ENCODE results near the gene ANKRD18B.
"Not testable (repeated sequence)": the region's sequence is repeated elsewhere in the genome, so short reads cannot be mapped to it uniquely, and the experiment has no call there.

Gene ANKRD18B

DNA sequence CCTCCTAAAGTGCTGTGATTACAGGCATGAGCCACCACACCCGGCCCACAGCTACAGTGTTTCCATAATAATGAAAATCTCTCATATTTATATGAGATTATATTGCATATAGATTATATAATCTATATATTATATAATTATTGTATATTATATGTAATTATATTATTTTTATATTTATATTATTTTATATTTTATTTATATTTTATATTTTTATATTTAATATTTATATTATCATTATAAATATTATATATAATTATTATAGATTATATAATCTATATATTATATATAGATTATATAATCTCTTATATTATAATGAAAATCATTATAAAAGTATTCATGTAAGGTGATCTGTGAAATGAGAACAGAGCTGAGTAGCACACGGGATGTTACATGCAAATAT, 11.5 kb downstream of the ANKRD18B start:
- no peak for DNase-seq (ENCODE audit: low spot score)

DNA sequence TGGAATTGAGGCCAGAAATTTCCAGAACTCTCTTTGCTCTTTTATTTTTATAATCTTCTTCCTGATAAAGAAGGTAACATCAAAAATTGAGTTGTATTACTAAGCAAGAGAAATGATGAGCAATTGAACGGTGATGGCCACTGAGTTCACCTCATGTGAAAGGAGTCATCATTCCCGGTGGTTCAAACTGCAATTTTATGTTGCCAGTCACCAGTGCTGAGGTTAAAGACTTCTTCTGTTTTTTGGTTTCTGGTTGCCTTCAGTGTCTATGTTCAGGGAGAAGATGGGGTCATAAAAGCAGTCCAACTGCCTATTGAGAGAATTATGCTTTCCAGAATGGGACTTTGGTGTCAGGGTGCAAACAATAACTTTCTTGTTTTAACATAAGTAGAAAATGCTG, 19.4 kb downstream of the ANKRD18B start:
- not testable (repeated sequence) for DNase-seq (ENCODE audit: low spot score)

DNA sequence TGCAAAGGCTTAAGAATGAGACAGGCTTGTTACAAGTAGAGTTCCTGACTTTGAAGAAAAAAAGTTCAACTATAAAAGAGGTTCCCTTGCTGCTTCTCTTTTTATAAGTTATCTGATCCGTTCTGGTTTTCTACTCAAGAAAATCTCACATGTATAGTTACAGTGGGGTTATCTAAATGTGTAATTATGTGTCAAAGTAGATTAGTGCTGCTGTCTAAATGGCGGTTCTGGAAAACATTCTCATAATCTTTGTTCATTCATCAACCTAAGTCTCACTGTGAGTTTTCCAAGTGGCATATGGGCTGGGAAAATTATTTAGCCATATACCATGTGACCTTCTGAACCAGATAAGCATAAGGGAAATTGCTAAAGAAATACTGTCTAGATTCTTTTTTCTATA, 21.7 kb downstream of the ANKRD18B start:
- DNase-seq (ENCODE audit: low spot score), result not testable (repeated sequence)

DNA sequence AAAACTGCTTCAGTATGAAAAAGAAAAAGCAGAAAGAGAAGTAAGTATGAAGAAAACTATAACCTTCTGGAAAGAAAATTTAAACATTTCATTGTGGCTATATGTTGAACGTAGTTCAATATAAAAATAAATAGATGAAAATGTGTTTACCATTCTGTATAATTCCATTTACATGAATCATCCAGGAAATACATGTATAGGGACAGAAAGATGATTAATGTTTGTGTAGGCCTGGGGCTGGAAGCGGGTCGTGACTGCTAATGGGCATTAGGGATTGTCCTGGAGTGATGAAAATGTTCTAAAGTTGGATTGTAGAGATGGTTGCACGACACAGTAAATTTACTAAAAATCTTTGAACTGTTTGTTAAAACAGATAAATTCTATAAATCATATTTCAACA, 24.8 kb downstream of the ANKRD18B start:
- DNase-seq (ENCODE audit: low spot score), result not testable (repeated sequence)

DNA sequence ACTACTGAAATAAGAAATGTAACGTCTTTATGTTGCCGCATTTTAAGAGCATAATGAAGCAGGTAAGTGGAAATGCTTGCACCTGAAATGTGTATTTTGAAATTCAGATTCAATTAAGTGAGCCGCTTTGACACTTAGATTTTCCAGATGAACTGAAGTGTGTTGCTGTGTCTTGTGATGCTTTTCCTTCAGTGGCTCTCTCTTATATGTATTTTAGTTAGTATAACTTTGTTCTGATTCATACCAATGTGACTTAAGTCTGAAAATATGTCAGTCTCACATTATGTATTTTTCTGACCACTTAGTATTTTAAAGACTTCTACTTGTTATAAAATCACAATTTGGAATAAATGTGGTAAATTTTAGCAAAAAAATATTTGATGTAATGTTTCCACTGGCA, 25.4 kb downstream of the ANKRD18B start:
- DNase-seq (ENCODE audit: low spot score), result not testable (repeated sequence)

DNA sequence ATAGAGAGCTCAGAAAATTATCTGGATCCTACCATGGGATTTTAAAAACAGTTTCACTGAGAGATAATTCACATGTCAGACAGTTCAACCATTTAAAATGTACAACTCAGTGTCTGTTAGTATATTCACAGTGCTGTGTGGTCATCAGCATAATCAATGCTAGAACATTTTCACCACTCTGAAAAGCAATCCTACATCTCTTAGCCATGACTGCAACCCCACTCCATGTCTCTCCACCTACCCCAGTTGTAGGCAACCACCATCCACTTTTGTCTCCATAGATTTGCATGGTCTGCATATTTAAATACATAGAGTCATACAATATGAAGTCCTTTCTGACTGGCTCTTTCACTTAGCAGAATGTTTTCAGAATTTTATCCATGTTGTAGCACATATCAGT, 27.1 kb downstream of the ANKRD18B start:
- not testable (repeated sequence) for DNase-seq (ENCODE audit: low spot score)

DNA sequence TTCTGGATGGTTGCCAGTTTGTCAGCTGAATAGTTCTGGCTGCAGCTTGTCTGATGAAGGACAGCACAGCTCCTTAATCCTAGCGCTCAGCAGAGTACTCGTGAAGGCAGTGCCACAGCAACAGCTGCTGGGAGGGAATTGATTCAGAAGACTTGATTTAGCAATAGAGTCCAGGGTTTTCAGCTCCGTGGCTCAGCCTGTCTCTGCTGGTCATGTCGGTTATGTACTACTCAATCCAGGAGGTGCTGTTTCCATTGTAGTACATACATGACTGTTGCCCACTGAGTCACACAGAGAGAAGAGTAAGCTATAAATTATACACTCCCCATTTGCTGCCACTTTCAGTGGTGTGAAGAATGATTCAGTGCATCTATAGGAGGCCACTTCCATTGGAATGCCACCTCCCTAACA, 28.3 kb downstream of the ANKRD18B start:
- not testable (repeated sequence) for DNase-seq (ENCODE audit: low spot score)

DNA sequence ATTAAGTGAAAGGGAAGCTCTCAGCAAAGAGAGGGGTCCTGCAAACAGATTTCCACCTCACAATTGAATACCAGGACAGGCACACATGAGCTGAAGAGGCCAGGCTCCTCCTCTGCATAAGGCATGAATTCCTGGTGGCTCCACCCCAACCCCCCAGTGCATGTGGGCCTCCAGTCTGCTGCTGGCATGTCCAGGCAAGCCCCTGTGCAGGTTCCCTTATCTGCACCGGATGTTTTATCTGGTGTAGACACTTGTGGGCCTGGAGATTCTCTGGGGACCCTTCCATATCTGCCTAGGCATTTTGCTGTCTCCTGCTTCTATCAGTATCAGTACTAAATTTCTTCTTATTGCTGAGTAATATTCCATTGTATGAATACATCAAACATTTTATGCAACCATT, 36.2 kb downstream of the ANKRD18B start:
- not testable (repeated sequence) for DNase-seq (ENCODE audit: low spot score)

DNA sequence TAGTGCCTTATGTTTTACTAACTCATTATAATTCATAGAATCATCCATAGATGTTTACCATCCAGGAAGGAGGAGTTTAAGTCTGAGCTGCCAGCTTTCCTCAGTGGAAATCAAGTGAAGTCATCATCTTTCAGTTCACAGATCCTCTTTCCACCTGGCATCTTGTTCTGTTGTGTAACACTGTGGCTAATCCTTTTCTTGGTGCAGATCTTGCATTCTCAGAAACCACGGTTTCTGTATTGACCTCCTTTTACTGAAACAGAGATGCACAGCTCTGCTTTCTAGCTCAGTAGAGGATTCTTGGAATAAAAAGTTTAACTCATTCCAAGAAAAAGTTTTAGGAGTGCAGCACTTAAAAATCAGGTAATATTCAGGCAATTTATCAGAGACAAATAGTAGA, 38.1 kb downstream of the ANKRD18B start:
- DNase-seq (ENCODE audit: low spot score), result not testable (repeated sequence)

DNA sequence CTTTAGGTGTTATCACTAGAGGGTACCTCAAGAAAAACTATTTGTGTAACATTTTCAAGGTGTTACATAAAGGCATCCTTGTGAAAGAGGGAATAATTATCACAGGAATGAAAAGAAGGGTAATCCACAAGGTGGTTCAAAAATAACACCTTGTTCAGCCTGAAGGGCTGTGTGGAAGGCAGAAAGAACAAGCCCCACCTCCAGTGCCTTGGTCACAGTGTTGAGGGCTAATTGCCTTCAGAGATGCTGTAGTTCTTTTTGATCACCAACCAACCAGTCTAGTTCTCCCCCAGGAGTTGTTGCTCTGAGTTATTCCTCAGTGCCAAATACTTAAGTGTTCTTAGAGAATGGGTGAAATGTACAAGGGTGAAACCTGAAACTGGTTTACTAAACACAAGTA, 43.7 kb downstream of the ANKRD18B start:
- not testable (repeated sequence) for DNase-seq (ENCODE audit: low spot score)

DNA sequence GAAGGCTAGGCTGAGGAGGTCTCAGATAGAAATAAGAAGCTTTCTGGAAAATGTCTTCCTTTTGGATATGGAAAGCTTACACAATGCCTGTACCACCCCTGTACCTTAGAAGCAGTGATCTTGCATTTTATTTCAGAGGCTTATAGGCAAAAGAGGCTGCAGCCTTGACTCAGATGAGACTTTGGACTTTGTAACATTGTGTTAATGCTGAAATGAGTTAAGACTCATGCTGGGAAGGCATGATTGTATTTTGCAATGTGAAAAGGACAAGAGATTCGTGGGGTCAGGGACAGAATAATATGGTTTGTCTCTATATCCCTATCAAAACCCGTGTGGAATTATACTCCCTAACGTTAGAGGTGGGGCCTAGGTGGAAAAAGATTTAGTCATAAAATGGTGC, 53.7 kb downstream of the ANKRD18B start:
- not testable (repeated sequence) for DNase-seq (ENCODE audit: low spot score)

DNA sequence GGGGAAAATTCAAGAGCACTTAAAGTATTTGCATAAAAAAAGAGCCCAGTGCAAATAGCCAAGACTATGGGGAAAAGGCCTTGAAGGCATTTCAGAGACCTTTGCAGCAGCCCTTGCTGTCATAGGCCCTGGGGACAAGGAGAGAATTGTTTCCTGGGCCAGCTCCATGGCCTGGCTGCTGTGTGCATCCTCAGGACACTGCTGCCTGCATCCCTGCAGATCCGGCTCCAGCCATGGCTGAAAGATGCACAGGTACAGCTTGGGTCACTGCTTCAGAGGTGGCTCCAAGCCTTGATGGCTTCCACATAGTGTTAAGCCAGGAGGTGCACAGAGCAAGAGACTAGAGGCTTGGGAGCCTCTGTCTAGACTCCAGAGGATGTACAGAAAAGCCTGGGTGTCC, 55.9 kb downstream of the ANKRD18B start:
- DNase-seq (ENCODE audit: low spot score), result not testable (repeated sequence)

DNA sequence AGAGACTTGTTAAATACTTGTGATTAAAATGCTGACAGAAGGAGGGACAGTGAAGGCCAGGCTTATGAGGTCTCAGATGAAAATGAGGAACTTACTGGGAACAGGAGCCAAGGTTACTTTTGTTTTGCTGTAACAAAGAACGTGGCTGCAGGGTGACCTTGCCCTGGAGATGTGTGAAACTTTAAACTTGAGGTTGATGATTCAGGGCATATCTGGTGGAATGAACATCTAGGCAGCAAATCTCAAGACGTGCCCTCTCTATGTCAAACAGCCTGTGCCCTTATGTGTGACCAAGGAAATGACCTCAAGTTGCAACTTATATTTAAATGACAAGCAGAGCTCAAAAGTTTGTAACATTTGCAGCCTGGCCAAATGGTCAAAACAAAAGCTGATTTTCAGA, 58.6 kb downstream of the ANKRD18B start:
- not testable (repeated sequence) for DNase-seq (ENCODE audit: low spot score)

DNA sequence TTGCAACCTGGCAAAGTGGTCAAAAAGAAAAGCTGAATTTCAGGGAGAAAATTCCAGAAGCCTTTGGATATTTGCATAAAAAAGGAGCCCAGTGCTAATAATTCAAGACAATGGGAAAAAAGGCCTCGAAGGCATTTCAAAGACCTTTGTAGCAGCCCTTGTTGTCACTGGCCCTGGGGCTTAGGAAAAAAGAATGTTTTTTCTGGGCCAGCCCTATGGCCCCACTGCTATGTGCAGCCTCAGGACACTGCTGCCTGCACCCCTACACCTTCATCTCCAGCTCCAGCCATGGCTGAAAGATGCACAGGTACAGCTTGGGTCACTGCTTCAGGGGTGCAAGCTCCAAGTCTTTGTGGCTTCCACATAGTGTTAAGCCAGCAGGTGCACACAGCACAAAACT, 62.1 kb downstream of the ANKRD18B start:
- not testable (repeated sequence) for DNase-seq (ENCODE audit: low spot score)

DNA sequence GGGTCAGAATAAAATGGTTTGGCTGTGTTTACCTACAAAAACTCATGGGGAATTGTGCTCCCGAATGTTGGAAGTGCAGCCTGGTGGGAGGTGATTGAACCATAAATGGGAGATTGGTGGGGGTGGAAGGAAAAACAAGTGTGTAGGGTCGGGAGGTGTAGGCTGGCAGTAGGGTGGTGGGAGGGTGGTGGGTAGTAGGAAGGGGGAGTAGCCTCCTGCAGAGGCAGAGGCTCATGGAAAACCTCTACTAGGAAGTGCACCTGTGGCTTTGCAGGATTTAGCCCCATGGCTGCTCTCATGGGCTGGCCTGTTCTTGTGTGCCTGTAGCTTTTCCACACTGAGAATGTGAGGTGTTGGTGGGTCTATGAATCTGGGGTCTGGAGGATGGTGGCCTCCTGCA, 63.7 kb downstream of the ANKRD18B start:
- DNase-seq (ENCODE audit: low spot score), result not testable (repeated sequence)

DNA sequence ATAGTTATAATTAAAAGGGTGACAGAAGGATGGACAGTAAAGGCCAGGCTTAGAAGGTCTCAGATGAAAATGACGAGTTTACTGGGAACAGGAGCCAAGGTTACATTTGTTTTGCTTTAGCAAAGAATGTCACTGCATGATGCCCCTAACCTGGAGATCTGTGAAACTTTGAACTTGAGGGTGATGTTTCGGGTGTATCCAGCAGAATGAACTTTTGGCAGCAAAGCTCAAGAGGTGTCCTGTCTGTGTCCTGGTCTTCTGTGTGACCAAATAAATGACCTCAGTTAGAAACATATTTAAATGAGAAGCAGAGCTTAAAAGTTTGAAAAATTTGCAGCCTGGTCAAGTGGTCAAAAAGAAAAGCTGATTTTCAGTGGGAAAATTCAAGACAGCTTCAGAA, 64.8 kb downstream of the ANKRD18B start:
- DNase-seq (ENCODE audit: low spot score), result not testable (repeated sequence)

DNA sequence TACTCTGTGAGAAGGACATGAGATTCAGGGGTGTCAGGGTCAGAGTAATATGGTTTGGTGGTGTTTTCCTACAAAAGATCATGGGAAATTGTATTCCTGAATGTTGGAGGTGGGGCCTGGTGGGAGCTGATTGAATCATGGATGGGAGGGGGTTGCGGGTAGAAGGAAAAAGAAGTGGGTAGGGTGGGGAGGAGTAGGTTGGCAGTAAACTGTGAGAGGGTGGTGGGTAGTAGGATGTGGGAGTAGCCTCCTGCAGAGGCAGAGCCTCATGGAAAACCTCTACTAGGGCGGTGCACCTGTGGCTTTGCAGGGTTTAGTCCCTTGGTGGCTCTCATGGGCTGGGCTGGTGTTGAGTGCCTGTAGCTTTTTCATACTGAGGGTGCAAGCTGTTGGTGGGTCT, 66.8 kb downstream of the ANKRD18B start:
- not testable (repeated sequence) for DNase-seq (ENCODE audit: low spot score)

DNA sequence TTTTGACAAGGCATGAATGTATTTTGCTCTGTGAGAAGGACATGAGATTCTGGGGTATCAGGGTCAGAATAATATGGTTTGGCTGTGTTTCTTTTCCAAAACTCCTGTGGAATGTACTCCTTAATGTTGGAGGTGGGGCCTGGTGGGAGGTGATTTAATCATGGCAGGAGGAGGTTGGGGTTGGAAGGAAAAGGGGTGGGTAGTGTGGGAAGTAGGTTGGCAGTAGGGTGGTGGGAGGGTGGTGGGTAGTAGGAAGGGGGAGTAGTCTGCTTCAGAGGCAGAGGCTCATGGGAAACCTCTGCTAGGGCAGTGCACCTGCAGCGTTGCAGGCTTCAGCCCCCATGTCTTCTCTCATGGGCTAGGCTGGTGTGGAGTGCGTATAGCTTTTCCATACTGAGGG, 72.9 kb downstream of the ANKRD18B start:
- not testable (repeated sequence) for DNase-seq (ENCODE audit: low spot score)

DNA sequence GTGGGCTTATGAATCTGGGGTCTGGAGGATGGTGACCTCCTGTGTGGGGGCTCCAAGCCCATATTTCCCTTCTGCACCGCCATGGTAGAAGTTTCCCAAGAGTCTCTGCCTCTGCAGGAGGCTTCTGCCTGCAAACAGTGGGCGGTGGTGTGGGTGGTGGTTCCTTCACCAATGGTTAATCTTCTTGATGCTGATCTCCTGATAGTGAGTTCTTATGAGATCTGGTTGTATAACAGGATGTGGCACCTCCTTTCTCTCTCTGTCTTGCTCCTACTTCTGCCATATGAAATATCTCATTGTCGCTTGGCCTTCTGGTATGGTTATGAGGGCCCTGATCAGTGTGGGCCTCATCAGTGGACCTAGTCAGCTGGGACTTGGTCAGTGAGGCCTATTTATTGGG, 73.3 kb downstream of the ANKRD18B start:
- not testable (repeated sequence) for DNase-seq (ENCODE audit: low spot score)

DNA sequence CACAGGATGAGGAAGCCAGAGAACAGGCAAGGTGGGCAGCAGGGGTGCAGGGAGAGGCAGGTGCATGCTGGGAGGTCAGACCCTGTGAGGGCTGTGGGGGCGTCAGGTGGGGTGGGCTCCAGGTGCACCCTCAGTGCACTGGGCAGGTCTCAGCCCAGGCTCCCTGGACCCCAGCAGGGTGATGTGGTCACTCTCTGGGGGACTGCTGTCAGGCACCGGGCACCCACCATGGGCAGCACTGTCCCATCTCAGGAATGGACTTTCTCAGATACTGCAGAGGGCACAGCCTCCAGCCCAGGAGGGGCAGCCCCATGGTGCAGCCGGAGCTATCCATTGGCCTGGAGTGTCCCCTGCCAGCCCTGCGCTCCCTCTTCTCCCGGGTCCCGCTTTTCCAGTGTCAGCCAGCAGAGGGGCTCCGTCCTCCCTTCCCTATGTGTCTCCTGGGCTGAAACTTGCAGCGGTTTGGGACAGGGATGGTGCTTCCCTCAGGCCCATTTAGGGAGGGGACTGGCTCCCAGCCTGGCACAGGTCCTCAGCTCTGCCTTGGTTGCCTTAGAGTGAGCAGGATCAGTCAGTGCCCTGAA, 74.8 kb downstream of the ANKRD18B start:
- DNase-seq (ENCODE audit: low spot score), result peak; percentile 42

DNA sequence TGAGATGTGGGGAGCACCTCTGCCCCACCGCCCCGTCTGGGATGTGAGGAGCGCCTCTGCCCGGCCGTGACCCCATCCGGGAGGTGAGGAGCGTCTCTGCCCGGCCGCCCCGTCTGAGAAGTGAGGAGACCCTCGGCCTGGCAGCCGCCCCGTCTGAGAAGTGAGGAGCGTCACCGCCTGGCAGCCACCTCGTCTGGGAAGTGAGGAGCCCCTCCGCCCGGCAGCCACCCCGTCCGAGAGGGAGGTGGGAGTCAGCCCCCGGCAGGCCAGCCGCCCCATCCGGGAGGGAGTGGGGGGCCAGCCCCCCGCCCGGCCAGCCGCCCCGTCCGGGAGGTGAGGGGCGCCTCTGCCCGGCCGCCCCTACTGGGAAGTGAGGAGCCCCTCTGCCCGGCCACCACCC, 76.9 kb downstream of the ANKRD18B start:
- not testable (repeated sequence) for DNase-seq (ENCODE audit: low spot score)

DNA sequence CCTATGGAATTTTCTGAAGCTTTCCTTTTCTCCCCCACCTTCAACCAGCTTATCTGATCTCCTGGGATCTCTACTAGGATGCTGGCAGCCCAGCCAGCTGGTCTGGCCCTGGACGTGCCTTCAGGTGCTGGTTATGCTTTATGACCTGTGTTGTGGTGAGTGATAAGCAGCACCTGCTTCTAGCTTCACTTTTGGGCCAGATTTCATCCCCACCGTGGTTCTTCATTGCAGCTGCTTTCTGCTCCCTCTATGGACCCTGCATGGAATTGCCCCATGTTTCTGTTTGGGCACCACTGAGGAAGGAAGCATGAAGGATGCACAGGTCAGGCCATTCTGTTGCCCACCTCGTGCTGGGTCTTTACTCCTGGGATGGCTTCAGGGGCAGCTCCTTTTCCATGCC, 80.2 kb downstream of the ANKRD18B start:
- peak; percentile 18 for DNase-seq (ENCODE audit: low spot score)

DNA sequence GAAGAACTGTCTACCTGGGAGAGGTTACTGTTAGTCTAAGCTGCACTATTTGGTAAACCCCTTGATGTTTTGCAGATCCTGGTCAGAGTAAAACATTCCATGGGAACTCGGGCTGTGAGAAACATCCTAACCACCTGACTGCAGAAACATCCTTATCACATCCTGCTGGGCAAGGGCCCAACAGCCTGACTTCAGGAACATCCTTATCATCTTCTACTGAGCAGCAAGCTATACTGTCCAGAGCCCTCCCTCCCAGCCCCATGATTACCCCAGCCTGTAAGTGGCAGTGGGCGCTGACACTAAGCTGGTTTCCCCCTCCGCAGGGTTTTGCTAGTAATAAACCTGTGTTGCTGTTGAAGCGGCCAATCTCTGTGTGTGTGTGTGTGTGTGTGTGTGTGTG, 80.9 kb downstream of the ANKRD18B start:
- not testable (repeated sequence) for DNase-seq (ENCODE audit: low spot score)

DNA sequence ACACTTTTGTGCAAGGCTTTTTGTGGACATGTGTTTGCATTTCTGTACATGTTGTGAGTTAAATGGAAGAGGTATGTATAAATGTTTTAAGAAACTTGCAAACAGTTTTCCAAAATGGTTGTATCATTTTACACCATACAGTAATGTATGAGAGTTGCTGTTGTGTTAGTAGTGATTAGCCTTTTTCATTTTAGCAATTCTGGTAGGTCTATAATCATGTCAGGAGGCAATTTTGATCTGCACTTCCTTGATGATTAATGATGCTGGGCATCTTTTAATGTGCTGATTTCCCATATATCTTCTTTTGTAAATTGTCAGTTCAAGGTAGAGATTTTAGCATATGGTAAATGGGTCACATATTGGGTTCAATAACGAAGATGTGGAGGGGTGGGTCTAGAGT, 87.3 kb downstream of the ANKRD18B start:
- no peak for DNase-seq (ENCODE audit: low spot score)
